GM18858 (cell line): ENCODE results near the gene KCNN1.
"Not testable (repeated sequence)": the region's sequence is repeated elsewhere in the genome, so short reads cannot be mapped to it uniquely, and the experiment has no call there.

Experiments
- ATAC-seq: cut with Tn5 transposase; IDR thresholded peaks from one replicate; pipeline ENCODE4 v1.9.1; 2021; ENCODE audit not compliant: unreplicated experiment

The KCNN1 gene

GRCh38 chr19:17967257-17968051, 547 bp downstream of the KCNN1 start:
- ATAC-seq = no peak

DNA sequence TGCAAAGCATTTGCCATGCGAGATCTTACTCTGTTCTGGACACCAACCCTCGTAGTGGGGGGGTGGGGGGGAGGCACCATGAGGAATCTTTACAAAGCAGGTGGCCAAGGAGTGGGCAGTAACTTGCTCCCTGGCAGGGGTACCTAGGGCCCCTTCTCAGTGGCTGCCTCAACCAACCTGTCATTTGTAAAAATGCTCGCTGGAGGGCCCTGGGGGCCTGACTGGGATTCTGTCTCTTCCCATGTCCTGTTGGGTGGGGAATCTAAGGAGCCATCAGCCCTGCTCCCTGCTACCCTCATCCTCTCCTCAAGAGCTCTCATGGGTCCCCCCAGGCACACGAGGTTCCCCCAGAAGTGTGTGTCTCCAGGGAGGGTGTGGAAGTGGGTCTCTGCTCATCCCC, 1.5 kb downstream of the KCNN1 start:
- ATAC-seq = no peak

- ATAC-seq = no peak
Measured at GRCh38 chr19:17969096-17969792, 2.3 kb downstream of the KCNN1 start.

DNA sequence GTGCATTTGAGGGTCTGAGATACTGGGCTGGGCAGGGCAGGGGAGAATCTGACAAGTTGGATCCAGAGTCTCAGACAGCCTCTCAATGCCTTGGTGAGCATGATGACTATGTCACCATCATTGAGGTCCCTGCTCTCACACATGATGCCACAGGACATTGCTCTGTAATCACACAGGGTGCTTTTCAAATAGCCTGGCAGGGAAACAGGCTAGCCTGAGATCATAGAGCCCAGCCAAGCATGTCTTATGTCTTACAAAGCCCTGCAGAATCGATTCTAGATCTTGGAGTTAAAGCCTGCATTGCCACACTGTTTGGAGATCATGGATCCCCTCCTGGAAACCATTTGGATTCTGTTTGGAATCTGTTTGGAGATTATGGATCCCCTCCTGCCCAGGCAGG, 5.3 kb downstream of the KCNN1 start:
- no peak for ATAC-seq

DNA sequence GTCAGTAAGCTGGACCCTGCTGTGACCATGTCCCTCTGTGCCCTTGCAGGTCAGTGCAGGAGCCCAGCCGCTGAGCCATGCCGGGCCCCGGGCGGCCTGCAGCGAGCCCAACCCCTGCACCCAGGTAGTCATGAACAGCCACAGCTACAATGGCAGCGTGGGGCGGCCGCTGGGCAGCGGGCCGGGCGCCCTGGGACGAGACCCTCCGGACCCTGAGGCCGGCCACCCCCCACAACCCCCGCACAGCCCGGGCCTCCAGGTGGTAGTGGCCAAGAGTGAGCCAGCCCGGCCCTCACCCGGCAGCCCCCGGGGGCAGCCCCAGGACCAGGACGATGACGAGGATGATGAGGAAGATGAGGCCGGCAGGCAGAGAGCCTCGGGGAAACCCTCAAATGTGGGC, 6.9 kb downstream of the KCNN1 start:
- ATAC-seq = no peak

DNA sequence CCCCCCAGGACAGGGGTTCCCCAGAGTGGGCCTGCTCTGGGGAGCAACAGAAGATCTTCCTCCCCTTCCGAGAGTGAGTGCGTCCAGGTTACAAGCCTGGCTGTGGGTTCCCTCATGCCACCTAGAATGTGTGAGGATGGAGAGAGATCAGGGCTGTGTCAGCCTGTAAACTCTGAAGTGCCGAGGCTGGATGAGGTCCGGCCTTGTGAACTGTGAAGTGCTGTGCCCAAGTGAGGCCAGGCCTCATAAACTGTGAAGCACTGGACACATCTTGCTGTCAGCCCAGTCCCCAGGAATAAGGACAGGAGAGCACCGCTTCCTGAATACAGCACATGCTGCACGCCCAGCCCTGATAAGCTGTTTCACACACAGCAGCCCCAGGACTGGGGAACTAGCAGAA, 7.6 kb downstream of the KCNN1 start:
- no peak for ATAC-seq

GRCh38 chr19:17975032-17975431, 8.1 kb downstream of the KCNN1 start:
- ATAC-seq = no peak

GRCh38 chr19:17977021-17977420, 10.1 kb downstream of the KCNN1 start:
- no peak for ATAC-seq

GRCh38 chr19:17977488-17977887, 10.6 kb downstream of the KCNN1 start:
- no peak for ATAC-seq

GRCh38 chr19:17981611-17982010, 14.7 kb downstream of the KCNN1 start:
- ATAC-seq = no peak

- ATAC-seq = no peak
Measured at GRCh38 chr19:17982430-17982829, 15.5 kb downstream of the KCNN1 start.

DNA sequence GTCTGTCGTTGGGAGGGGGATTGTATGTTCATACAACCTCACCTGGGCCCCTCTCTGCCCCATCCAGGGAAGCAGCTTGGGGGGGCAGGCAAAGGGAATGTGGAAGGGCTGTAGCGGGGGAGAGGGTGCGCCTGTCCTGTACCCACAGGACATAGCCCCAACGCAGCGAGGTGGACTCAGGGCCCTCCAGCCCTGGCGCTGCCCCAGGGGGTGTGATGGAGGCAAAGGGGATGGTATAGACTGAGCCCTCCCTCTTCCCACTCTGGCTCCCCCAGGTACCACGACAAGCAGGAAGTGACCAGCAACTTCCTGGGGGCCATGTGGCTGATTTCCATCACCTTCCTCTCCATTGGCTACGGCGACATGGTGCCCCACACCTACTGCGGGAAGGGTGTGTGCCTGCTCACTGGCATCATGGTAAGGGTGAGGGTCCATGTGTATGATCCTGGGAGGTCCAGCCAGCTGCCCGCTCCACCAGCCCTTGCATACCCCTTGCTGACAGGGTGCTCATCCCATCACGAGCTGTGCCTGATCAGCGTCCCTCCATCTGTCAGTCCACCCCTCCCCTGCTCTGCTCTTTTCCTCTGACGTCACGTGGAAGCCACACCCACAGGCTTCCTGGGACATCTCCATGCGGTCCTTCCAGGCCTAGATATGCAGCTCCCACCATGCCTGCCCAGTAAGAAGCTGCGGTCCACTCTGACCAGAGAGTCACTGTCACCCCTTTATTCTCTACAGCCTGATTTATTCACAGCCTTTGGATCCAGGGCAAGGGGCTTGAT, 18.3 kb downstream of the KCNN1 start:
- ATAC-seq = no peak

GRCh38 chr19:17986569-17986968, 19.7 kb downstream of the KCNN1 start:
- ATAC-seq = not testable (repeated sequence)

DNA sequence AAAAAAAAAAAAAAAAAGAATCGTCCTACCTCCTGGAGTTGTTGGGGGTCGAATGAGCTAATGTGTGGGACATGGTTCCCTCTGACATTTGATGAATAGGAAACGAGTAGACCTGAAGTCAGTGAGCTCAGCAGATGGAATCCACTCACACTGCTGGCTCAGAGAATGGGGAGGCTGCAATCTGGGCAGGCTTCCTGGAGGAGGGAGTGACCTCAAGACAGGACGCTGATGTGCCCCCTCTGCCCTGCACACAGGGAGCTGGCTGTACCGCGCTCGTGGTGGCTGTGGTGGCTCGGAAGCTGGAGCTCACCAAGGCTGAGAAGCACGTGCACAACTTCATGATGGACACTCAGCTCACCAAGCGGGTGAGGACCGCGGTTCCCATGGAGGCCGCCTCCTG, 21.3 kb downstream of the KCNN1 start:
- ATAC-seq = no peak

DNA sequence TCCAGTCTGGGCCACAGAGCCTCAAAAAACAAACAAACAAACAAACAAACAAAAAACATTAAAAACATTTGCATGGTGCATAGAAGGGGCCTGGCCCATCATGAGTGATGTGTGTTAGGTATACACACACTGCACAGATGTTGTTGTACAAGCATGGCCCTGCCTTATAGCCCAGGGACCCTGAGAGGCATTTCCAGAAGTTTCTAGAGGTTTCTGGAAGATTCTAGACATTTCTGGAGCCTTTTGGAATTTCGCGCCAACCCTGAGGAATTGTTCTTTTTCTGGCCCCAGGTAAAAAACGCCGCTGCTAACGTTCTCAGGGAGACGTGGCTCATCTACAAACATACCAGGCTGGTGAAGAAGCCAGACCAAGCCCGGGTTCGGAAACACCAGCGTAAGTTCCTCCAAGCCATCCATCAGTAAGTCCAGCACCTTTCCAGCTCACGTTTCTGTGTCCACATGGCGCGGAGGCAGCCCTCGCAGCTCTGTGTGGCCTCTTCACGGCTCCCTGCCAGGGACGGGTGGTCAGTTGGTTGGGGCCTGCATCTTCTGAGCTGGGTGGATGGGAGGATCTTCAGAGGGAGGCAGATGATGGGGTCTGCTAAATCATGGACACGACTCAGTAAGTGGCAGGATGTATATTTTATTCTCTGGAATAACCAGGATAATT, 22.7 kb downstream of the KCNN1 start:
- ATAC-seq = no peak

DNA sequence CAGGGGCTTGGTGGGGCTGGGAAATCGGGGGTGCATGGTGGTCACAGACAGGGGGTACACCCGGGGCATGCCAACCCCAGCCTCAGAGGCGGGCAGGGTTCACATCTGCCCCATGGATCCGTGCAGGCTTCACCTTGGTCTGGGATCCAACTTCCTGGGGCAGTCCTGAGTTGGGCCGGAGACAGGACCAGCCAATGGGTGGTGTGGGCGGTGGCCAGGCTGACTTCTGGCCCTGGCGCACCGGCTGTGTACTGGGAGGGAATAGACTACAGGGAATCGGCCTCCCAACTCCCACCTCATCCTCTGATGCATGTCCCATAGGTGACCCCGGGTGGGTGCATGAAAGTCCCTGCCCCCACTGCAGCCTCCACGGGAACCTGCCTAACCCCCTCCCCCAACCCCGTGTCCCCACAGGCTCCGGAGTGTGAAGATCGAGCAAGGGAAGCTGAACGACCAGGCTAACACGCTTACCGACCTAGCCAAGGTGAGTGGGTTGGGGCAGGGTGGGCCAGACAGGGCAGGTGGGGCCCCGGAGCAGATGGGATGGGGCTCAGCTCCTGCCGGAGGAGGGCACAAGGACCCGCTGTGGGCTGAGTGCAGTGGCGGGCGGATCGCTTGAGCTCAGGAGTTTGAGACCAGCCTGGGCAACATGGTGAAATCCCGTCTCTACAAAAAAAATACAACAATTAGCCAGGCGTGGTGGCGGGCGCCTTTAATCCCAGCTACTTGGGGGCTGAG, 26.3 kb downstream of the KCNN1 start:
- ATAC-seq = no peak

- no peak for ATAC-seq
Measured at GRCh38 chr19:17996826-17997316, 30.0 kb downstream of the KCNN1 start.

- no peak for ATAC-seq
Measured at GRCh38 chr19:17997969-17998826, 31.3 kb downstream of the KCNN1 start.

- no peak for ATAC-seq
Measured at GRCh38 chr19:17998827-17999150, 31.9 kb downstream of the KCNN1 start.
